Activated gamma-delta T cell (primary cell): ENCODE measurements around the gene ABHD12.

Experiments used
- DNase-seq: peaks from one replicate; lab custom pipeline; 2025; lab: John Stamatoyannopoulos, UW

Gene ABHD12

GRCh38 chr20:25380945-25381614, 9.6 kb downstream of the ABHD12 start:
- DNase-seq = no peak

GRCh38 chr20:25378884-25379733, 11.5 kb downstream of the ABHD12 start:
- no peak for DNase-seq

GRCh38 chr20:25378189-25378883, 12.3 kb downstream of the ABHD12 start:
- DNase-seq = no peak

- DNase-seq = no peak
These were observed 13.7 kb downstream of the ABHD12 start for GRCh38 chr20:25376886-25377285.

GRCh38 chr20:25376236-25376635, 14.4 kb downstream of the ABHD12 start:
- no peak for DNase-seq

GRCh38 chr20:25374842-25375241, 15.8 kb downstream of the ABHD12 start:
- no peak for DNase-seq

- DNase-seq = no peak
These were observed 17.9 kb downstream of the ABHD12 start for GRCh38 chr20:25372584-25373336.

GRCh38 chr20:25369971-25370370, 20.7 kb downstream of the ABHD12 start:
- no peak for DNase-seq

- no peak for DNase-seq
These were observed 21.1 kb downstream of the ABHD12 start for GRCh38 chr20:25369529-25369928.

GRCh38 chr20:25368976-25369375, 21.7 kb downstream of the ABHD12 start:
- no peak for DNase-seq

- no peak for DNase-seq
These were observed 22.1 kb downstream of the ABHD12 start for GRCh38 chr20:25368526-25368925.

GRCh38 chr20:25364879-25365699, 25.5 kb downstream of the ABHD12 start:
- DNase-seq = no peak

GRCh38 chr20:25364180-25364788, 26.4 kb downstream of the ABHD12 start:
- DNase-seq = no peak

- DNase-seq = no peak
These were observed 29.4 kb downstream of the ABHD12 start for GRCh38 chr20:25361287-25361683.

GRCh38 chr20:25360631-25361286, 29.9 kb downstream of the ABHD12 start:
- no peak for DNase-seq

GRCh38 chr20:25356271-25356933, 34.2 kb downstream of the ABHD12 start:
- no peak for DNase-seq

GRCh38 chr20:25355866-25356265, 34.8 kb downstream of the ABHD12 start:
- DNase-seq = no peak

- no peak for DNase-seq
These were observed 35.5 kb downstream of the ABHD12 start for GRCh38 chr20:25355011-25355595.
